H9 (cell line): Measurements from ENCODE around the gene CDC42EP3. TPM values are rescaled to one million over a fixed set of nuclear protein-coding genes. Genes with fewer than 3 reads are reported as not detected.

Source experiments
- DNase-seq: peaks from one replicate; pipeline ENCODE4 v3.0.0-alpha.2; 2017
- H2AFZ ChIP-seq: one replicate; pipeline ENCODE4 v1.6.1; 2013; ENCODE audit warnings: mild to moderate bottlenecking, low read length, control low read depth, moderate library complexity
- H2AK5ac ChIP-seq: 2 replicates; pipeline ENCODE4 v1.6.1; 2013; ENCODE audit warnings: low read length, control low read depth, mixed read lengths; ENCODE audit not compliant: insufficient read length
- H2BK120ac ChIP-seq: one replicate; pipeline ENCODE4 v1.6.1; 2013; ENCODE audit warnings: low read depth, mild to moderate bottlenecking, low read length, control low read depth, inconsistent platforms; ENCODE audit not compliant: poor library complexity, severe bottlenecking
- H2BK12ac ChIP-seq: 2 replicates; pipeline ENCODE4 v1.6.1; 2013; ENCODE audit warnings: low read length, control low read depth, mixed read lengths, low read depth; ENCODE audit not compliant: insufficient read length
- H2BK15ac ChIP-seq: 2 replicates; pipeline ENCODE4 v1.6.1; 2013; ENCODE audit warnings: low read depth, low read length, control low read depth
- H2BK20ac ChIP-seq: one replicate; pipeline ENCODE4 v1.6.1; 2013; ENCODE audit warnings: low read depth, mild to moderate bottlenecking, low read length, control low read depth, inconsistent platforms; ENCODE audit not compliant: poor library complexity, severe bottlenecking
- H2BK5ac ChIP-seq: 2 replicates; pipeline ENCODE4 v1.6.1; 2013; ENCODE audit warnings: low read length, control low read depth, mixed read lengths; ENCODE audit not compliant: insufficient read length
- H3K14ac ChIP-seq: 2 replicates; pipeline ENCODE4 v1.6.1; 2013; ENCODE audit warnings: low read length, control low read depth; ENCODE audit not compliant: insufficient read depth
- H3K18ac ChIP-seq: 2 replicates; pipeline ENCODE4 v1.6.1; 2013; ENCODE audit warnings: low read depth, mild to moderate bottlenecking, mixed read lengths, low read length, control low read depth; ENCODE audit not compliant: insufficient read length
- H3K23ac ChIP-seq: 2 replicates; pipeline ENCODE4 v1.6.1; 2013; ENCODE audit warnings: low read length, control low read depth, mixed read lengths, low read depth; ENCODE audit not compliant: insufficient read length
- H3K23me2 ChIP-seq: 2 replicates; pipeline ENCODE4 v1.6.1; 2013; ENCODE audit warnings: low read depth, mild to moderate bottlenecking, mixed read lengths, low read length, control low read depth; ENCODE audit not compliant: insufficient read length, poor library complexity, severe bottlenecking
- H3K27ac ChIP-seq: 2 replicates; pipeline ENCODE4 v1.5.1; 2013; ENCODE audit warnings: low read length, control low read depth, mixed read lengths, low read depth; ENCODE audit not compliant: insufficient read length
- H3K27me3 ChIP-seq: 2 replicates; pipeline ENCODE4 v1.6.1; 2013; ENCODE audit warnings: low read length, control low read depth, inconsistent platforms; ENCODE audit not compliant: insufficient read depth
- H3K4ac ChIP-seq: 2 replicates; pipeline ENCODE4 v1.6.1; 2013; ENCODE audit warnings: low read depth, mild to moderate bottlenecking, control low read depth, inconsistent platforms, low read length, moderate library complexity
- H3K4me1 ChIP-seq: 2 replicates; pipeline ENCODE4 v1.6.1; 2013; ENCODE audit warnings: low read length, control low read depth, inconsistent platforms; ENCODE audit not compliant: insufficient read depth
- H3K4me2 ChIP-seq: 2 replicates; pipeline ENCODE4 v1.6.1; 2013; ENCODE audit warnings: low read length, control low read depth, mixed read lengths; ENCODE audit not compliant: insufficient read length, insufficient read depth
- H3K56ac ChIP-seq: 2 replicates; pipeline ENCODE4 v1.6.1; 2013; ENCODE audit warnings: low read depth, mild to moderate bottlenecking, mixed read lengths, low read length, control low read depth; ENCODE audit not compliant: insufficient read length
- H3K79me1 ChIP-seq: 2 replicates; pipeline ENCODE4 v1.6.1; 2013; ENCODE audit warnings: low read depth, mild to moderate bottlenecking, moderate library complexity, low read length, control low read depth, inconsistent platforms; ENCODE audit not compliant: insufficient read depth, poor library complexity, severe bottlenecking
- H3K79me2 ChIP-seq: 2 replicates; pipeline ENCODE4 v1.6.1; 2013; ENCODE audit warnings: low read length, control low read depth, inconsistent platforms; ENCODE audit not compliant: insufficient read depth
- H3K9ac ChIP-seq: 2 replicates; pipeline ENCODE4 v1.6.1; 2013; ENCODE audit warnings: low read length, control low read depth, mixed read lengths; ENCODE audit not compliant: insufficient read length; ENCODE audit errors: extremely low read depth
- H3K9me3 ChIP-seq: one replicate; pipeline ENCODE4 v1.6.1; 2013; ENCODE audit warnings: low read depth, low read length, inconsistent platforms; ENCODE audit not compliant: control insufficient read depth
- H3T11ph ChIP-seq: one replicate; pipeline ENCODE4 v1.6.1; 2013; ENCODE audit warnings: mild to moderate bottlenecking, low read length, control low read depth, inconsistent platforms
- H4K20me1 ChIP-seq: one replicate; pipeline ENCODE4 v1.6.1; 2013; ENCODE audit not compliant: control insufficient read depth, insufficient read length, insufficient read depth
- H4K5ac ChIP-seq: 2 replicates; pipeline ENCODE4 v1.6.1; 2013; ENCODE audit warnings: low read depth, mild to moderate bottlenecking, mixed read lengths, low read length, control low read depth; ENCODE audit not compliant: insufficient read length
- H4K8ac ChIP-seq: replicated peaks from 2 replicates; pipeline ENCODE4 v1.6.1; 2013; ENCODE audit warnings: low read length, control low read depth, mixed read lengths, low read depth; ENCODE audit not compliant: insufficient read length
- H4K91ac ChIP-seq: 2 replicates; pipeline ENCODE4 v1.6.1; 2013; ENCODE audit warnings: low read depth, mild to moderate bottlenecking, moderate library complexity, mixed read lengths, low read length, control low read depth; ENCODE audit not compliant: insufficient read length
- H3K27ac Mint-ChIP-seq, 3 experiments: 2 replicates in 2 of 3; 3 replicates in 1 of 3; pipeline ENCODE4 v1.8.0; 2020 to 2021; ENCODE audit warnings: mixed read lengths in 3 of 3, mild to moderate bottlenecking in 1 of 3, moderate library complexity in 1 of 3
- H3K27me3 Mint-ChIP-seq: 2 replicates; pipeline ENCODE4 v1.8.0; 2021; ENCODE audit warnings: low read depth, mild to moderate bottlenecking, moderate library complexity, mixed read lengths
- H3K36me3 Mint-ChIP-seq, 3 experiments: 2 replicates in 2 of 3; 3 replicates in 1 of 3; pipeline ENCODE4 v1.8.0; 2020 to 2021; ENCODE audit warnings: low read depth in 3 of 3, mixed read lengths in 3 of 3; ENCODE audit not compliant: insufficient read depth in 1 of 3
- H3K4me1 Mint-ChIP-seq, 2 experiments: 2 replicates each; pipeline ENCODE4 v1.8.0; 2020; ENCODE audit warnings: mixed read lengths in 2 of 2
- H3K4me3 Mint-ChIP-seq, 2 experiments: 2 replicates in 1 of 2; 3 replicates in 1 of 2; pipeline ENCODE4 v1.8.0; 2020 to 2021; ENCODE audit warnings: mild to moderate bottlenecking in 2 of 2, mixed read lengths in 2 of 2, moderate library complexity in 1 of 2
- H3K9me3 Mint-ChIP-seq, 2 experiments: 2 replicates in 1 of 2; 3 replicates in 1 of 2; pipeline ENCODE4 v1.8.0; 2020; ENCODE audit warnings: mild to moderate bottlenecking in 2 of 2, mixed read lengths in 2 of 2, moderate library complexity in 1 of 2
- WGBS: extraction: QIAGEN DNeasy Blood & Tissue Kit; methylation state at CpG from one replicate; pipeline ENCODE4 v1.1.7; 2013; ENCODE audit warnings: missing lambda C conversion rate, low lambda C conversion rate, mixed read lengths; ENCODE audit not compliant: insufficient read length; ENCODE audit errors: extremely low coverage; 5-methylcytosine and 5-hydroxymethylcytosine counted together
- total RNA-seq: library from RNA; stranded (reverse); gene quantifications from 2 replicates; pipeline ENCODE4 v1.2.1, GENCODE V29; 2021
- TF ChIP-seq, protein P1 (sequence below): fragments of 200-600 bp; sonication (generic); conservative IDR thresholded peaks from 3 replicates; pipeline ENCODE4 v1.8.0; 2021; ENCODE audit warnings: antibody characterized with exemption, mild to moderate bottlenecking

CDC42EP3 gene
- total RNA-seq, 1 experiment from 2014 or later: 61.5 TPM

DNA sequence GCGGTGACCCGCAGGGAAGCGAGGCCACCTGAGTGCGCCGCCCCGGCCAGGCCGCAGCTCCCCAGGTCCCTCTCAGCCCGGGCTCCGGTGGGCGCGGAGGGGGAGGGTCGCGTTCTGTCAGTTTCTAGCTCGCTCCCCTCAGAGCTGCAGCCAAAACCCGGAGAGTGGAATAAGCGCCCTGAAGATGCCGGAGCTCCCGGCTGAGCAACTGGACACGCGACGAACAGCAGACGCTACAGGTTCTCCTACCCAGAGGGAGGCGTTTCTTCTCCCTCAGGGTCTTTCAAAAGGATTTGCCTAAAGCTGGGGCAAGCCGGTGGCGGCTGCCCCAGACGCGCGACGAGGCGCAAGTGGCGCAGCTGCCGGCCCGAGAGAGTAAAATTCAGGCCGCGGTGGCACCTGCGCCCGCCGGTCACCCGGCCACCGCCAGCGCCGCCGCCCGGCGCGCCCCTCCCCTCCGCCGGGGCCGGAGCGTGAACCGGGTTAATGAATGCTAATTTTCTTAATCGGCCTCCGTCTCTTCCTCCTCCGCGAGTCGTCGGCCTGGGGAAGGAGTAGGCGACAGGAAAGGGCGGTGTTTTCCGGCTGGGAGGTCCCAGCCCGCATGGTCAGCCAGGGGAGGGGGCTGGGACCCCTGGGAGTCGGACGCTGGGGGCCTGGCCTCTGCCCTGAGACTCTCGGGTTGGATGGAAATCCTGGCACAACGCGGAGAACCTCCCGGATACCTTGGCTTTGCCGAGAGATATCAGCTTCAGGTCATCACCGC, 845 bp upstream of the CDC42EP3 start:
- peak; percentile 97 for DNase-seq
- H2BK15ac ChIP-seq: no peak overlapping the region
- H4K5ac ChIP-seq: no peak overlapping the region
- peaks cover 10% of the 10 kb centered on the region for H3K79me1 ChIP-seq
- Mint-ChIP-seq H3K9me3 (no peaks in the 10 kb centered on the region), H3K27me3 (no peaks in the 10 kb centered on the region), H3K27ac (peak overlapping the region; percentile 59 to 89 (median 82); a peak in 4 of 7 replicates), H3K4me1 (peaks cover 64% of the 10 kb centered on the region in 2 experiments), H3K36me3 (peaks cover 0 to 18% (median 0%) of the 10 kb centered on the region in 3 experiments; a peak in 4 of 7 replicates), H3K4me3 (peak overlapping the region; percentile 85 to 87)
- H2BK5ac ChIP-seq: no peak overlapping the region
- peak overlapping the region; percentile 80 for H3K9ac ChIP-seq
- no peaks in the 10 kb centered on the region for H4K20me1 ChIP-seq
- H3K79me2 ChIP-seq: peaks cover 24% of the 10 kb centered on the region; the same call in 1 of the 2 replicates
- peaks cover 14% of the 10 kb centered on the region for H3K23me2 ChIP-seq
- H2BK12ac ChIP-seq: no peak overlapping the region
- peak overlapping the region; percentile 93 for H3K14ac ChIP-seq
- no peak overlapping the region for H2AK5ac ChIP-seq
- H3K4ac ChIP-seq: no peak overlapping the region
- no CpG with 5 or more reads among the region's 69 CpGs for WGBS
- no peaks in the 10 kb centered on the region for H3K9me3 ChIP-seq
- peak overlapping the region; percentile 86 for H3K4me2 ChIP-seq
- no peak overlapping the region for H4K8ac ChIP-seq
- no peak overlapping the region for H2BK120ac ChIP-seq
- no peak overlapping the region for H2AFZ ChIP-seq
- H3K27ac ChIP-seq: peak overlapping the region; percentile 46
- no peak overlapping the region for H3K23ac ChIP-seq
- peak overlapping the region; percentile 27 for H3K18ac ChIP-seq
- H2BK20ac ChIP-seq: no peak overlapping the region
- peaks cover 8% of the 10 kb centered on the region; the same call in 1 of the 2 replicates for H3K4me1 ChIP-seq
- TF ChIP-seq, protein P1, sequence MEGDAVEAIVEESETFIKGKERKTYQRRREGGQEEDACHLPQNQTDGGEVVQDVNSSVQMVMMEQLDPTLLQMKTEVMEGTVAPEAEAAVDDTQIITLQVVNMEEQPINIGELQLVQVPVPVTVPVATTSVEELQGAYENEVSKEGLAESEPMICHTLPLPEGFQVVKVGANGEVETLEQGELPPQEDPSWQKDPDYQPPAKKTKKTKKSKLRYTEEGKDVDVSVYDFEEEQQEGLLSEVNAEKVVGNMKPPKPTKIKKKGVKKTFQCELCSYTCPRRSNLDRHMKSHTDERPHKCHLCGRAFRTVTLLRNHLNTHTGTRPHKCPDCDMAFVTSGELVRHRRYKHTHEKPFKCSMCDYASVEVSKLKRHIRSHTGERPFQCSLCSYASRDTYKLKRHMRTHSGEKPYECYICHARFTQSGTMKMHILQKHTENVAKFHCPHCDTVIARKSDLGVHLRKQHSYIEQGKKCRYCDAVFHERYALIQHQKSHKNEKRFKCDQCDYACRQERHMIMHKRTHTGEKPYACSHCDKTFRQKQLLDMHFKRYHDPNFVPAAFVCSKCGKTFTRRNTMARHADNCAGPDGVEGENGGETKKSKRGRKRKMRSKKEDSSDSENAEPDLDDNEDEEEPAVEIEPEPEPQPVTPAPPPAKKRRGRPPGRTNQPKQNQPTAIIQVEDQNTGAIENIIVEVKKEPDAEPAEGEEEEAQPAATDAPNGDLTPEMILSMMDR: no peak
- H3K56ac ChIP-seq: no peak overlapping the region
- no peak overlapping the region for H3T11ph ChIP-seq
- H3K27me3 ChIP-seq: no peaks in the 10 kb centered on the region
- no peak overlapping the region for H4K91ac ChIP-seq
